Posterior vena cava (tissue), 2 donors: ENCODE measurements around the gene VPS29. TPM values are rescaled to one million over a fixed set of nuclear protein-coding genes. Genes with fewer than 3 reads are reported as not detected.
"Not testable (repeated sequence)": the region's sequence is repeated elsewhere in the genome, so short reads cannot be mapped to it uniquely, and the experiment has no call there.

Source experiments
- DNase-seq: peaks from one replicate; pipeline ENCODE4 v3.0.0-alpha.2; 2020; ENCODE audit warnings: low spot score
- intact Hi-C, 2 donors: fragments of 100-400 bp; cut with DNase I; formaldehyde crosslinking; loops; one replicate each; pipeline versions ENCODE4 v1.14.1 to v1.14.2; 2022 to 2023
- total RNA-seq, 2 donors: library from RNA; stranded (reverse); fragmentation: NEBNext Ultra II Directional; extraction: Animal tissue kit (Norgen Biotek cat#: 25700); gene quantifications; one replicate each; pipeline ENCODE4 v1.2.1, GENCODE V29; 2021
- donor health status: DM: yes; HTN: yes; CAD: no.
- donor health status: DM: yes; HTN: yes; CAD: no.

The VPS29 gene
- total RNA-seq, 2 donors from 2014 or later: 131 to 175 TPM

- intact Hi-C loops: no loop called here
- no peak for DNase-seq
Measured at GRCh38 chr12:110531741-110532333, 29.9 kb upstream of the VPS29 start.

DNA sequence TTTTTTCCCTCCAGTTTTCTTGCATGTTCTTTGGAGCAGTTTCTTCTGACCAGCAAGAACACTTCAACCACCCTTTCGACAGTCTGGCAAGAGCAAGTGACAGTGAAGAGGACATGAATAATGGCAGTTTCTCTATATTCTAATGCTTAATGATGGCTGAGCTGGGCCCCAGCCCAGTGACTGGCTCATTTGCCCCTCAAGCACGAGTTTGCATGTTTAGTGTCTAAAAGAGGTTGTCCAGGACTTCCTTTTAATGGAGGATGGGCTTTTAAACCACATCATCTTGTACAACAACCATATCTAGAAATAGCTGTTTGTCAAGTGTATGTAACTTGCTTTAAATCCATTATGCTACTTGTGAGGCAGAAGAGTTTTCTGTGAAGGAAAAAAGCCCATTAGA, 28.6 kb upstream of the VPS29 start:
- intact Hi-C loops: no loop called here
- no peak for DNase-seq

DNA sequence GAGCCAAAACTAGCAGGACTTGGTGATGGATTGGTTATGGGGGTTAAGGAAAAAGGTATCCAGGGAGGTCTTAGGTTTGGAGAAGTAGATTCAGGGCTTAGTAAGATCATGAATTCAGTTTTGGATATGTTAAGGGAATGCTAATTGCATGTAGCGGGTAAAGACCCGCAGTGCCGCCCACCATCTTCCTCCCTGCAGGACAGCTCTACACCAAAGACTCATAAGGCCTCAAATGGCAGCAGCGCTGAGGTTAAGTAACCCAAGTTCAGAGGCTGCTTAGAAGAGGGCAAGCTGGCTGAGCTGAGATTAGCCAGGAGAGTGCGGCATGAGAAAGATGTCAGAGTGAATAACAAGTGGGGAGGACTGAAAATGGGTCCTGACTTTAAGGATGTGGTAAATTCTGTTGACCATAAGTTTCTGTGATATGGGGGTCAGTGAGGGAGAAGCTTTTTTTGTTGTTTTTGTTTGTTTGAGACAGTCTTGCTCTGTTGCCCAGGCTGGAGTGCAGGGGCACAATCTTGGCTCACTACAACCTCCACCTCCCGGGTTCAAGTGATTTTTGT, 26.4 kb upstream of the VPS29 start:
- intact Hi-C loops: loop anchor here in 1 of 2 donors (10.0 kb wide), 1 partner anchor 66 kb away; no protein-coding TSS in a partner anchor
- no peak for DNase-seq

GRCh38 chr12:110520876-110521712, 19.2 kb upstream of the VPS29 start:
- intact Hi-C loops: loop anchor here in 1 of 2 donors (10.0 kb wide), 1 partner anchor 74 kb away; no protein-coding TSS in a partner anchor
- not testable (repeated sequence) for DNase-seq

GRCh38 chr12:110518014-110518413, 16.1 kb upstream of the VPS29 start:
- DNase-seq, intact Hi-C loops: not testable (repeated sequence)

DNA sequence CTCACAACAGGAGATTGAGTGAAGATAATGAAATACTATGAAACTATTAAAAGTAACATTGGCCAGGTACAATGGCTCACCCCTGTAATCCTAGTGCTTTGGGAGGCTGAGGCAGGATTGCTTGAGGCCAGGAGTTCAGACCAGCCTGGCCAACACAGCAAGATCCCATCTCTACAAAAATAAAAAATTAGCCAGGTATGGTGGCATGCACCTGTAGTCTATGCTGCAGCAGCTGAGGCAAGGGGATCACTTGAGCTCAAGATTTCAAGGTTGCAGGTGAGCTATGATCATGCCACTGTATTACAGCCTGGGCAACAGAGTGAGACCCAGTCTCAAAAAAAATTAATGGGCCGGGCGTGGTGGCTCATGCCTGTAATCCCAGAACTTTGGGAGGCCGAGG, 15.1 kb upstream of the VPS29 start:
- intact Hi-C loops: no loop called here

DNA sequence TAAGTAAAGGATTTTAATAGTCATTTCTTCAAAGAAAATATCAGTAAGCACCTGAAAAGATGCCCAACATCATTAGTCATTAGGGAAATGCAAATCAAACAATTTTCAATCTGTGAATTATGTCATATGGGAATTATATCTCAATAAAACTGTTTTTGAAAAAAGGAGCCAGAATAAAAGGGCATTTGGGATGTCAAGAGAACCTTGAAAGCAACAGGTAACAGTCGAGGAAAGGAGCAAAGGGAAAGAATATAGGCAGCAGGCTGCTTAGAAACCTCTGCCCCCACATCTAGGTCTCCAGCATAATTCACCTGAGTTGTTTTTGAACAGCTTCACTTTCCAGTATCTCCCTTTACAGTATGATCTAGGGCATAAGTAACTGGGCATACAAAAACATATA, 12.5 kb upstream of the VPS29 start:
- intact Hi-C loops: loop anchor here in 1 of 2 donors (5.0 kb wide), 1 partner anchor 98 kb away; the partner anchor contains the start of gene TCTN1
- DNase-seq: no peak

More for the DNA sequence above, 15.1 kb upstream of the VPS29 start:
- no peak for DNase-seq

GRCh38 chr12:110513842-110514241, 11.9 kb upstream of the VPS29 start:
- DNase-seq: no peak
- intact Hi-C loops: loop anchor here in 1 of 2 donors (5.0 kb wide), 1 partner anchor 98 kb away; the partner anchor contains the start of gene TCTN1

DNA sequence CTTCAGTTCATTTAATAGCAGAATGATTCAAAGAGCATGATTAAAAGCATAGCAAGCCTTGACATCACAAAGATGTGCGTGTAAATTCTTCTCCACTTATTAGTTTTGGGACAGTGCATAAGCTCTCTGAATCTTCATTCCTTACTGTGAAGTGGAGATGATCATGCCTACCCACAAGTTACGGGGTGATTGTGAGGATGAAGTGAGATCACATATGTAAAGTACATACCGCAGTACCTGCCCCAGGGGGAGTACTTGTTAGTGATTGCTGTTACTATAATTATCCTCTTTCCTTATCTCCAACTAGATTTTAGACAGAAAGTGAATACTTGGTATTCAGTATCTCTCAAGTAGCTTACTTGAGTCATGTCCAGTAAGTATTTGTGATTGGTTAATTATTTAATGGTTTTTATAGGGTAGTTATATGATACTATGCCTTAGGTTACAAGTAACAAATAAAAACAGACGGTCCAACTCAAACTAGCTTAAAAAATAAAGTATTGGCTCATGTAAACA, 6.2 kb upstream of the VPS29 start:
- DNase-seq: no peak
- intact Hi-C loops: no loop called here

GRCh38 chr12:110505332-110505731, 3.4 kb upstream of the VPS29 start:
- DNase-seq: no peak
- intact Hi-C loops: no loop called here

DNA sequence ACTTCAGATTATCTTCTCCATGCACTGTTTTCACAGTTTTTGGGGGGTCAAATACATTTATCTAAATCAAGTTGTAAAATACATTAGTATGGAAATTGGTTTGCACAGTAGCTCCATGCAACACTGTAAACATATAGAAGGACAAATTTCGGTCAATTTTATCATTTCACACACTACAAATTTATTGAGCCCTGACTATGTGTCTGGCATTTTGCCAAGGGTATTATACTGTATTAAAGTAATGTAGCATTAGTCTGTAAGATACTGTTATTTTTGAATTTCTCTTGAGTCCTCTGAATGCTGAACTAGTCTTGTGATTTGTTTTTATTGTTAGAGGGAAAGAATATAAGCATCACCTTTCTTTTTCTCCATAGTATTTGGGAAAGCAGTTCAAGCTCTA, 1.5 kb upstream of the VPS29 start:
- no peak for DNase-seq
- intact Hi-C loops: no loop called here

DNA sequence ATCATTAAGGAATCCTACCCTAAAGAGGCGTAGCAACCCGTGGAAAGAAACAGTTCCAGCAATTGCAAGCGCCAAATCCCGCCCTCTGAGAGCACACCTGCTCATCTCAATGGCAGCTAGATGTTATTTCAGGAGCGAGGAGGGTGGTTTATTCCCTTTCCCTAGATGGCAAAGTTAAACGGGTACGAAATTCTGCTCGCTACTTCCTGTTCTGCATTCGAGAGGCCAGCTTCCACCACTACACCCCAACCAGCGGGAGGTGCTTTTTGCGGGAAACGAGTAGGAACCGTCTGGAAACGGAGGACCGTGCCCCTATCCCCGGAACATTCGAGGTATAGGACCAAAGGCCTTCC, 536 bp downstream of the VPS29 start:
- no peak for DNase-seq
- intact Hi-C loops: no loop called here

- intact Hi-C loops: no loop called here
- DNase-seq: no peak
Measured at GRCh38 chr12:110498984-110499706, 2.8 kb downstream of the VPS29 start.

- no peak for DNase-seq
Measured at GRCh38 chr12:110475426-110475825, 26.5 kb downstream of the VPS29 start.

GRCh38 chr12:110468214-110469048, 33.5 kb downstream of the VPS29 start, which contains the start of the genes FAM216A and GPN3:
TSS of gene FAM216A (plus strand) at chr12:110468845. CDS start at chr12:110468876, 31 bp downstream.
TSS of gene GPN3 (minus strand) at chr12:110468257. CDS start at chr12:110468203, 54 bp downstream.
- intact Hi-C loops: no loop called here
- peak; percentile 98 for DNase-seq

More at GRCh38 chr12:110475426-110475825, 26.5 kb downstream of the VPS29 start:
- intact Hi-C loops: loop anchor here in 1 of 2 donors (5.0 kb wide), 1 partner anchor 367 kb away; no protein-coding TSS in a partner anchor

GRCh38 chr12:110467847-110468213, 34.1 kb downstream of the VPS29 start:
- DNase-seq: no peak
- intact Hi-C loops: no loop called here

GRCh38 chr12:110466791-110467190, 35.1 kb downstream of the VPS29 start:
- no peak for DNase-seq
- intact Hi-C loops: no loop called here

DNA sequence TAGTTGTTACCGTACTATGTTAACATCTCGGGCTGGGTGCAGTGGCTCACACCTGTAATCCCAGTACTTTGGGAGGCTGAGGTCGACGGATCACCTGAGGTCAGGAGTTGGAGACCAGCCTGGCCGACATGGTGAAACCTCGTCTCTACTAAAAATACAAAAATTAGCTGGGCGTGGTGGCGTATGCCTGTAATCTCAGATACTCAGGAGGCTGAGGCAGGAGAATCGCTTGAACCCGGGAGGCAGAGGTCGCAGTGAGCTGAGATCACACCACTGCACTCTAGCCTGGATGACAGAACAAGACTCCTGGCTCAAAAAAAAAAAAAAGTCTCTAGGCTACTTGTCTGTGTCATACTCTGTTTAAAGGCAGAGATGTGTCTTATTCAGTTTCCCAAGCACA, 36.1 kb downstream of the VPS29 start:
- intact Hi-C loops: not testable (repeated sequence)

More for the DNA sequence above, 36.1 kb downstream of the VPS29 start:
- not testable (repeated sequence) for DNase-seq
